Osteoblast (primary cell): ENCODE data around the gene SSBP2. TPM values are rescaled to one million over a fixed set of nuclear protein-coding genes. Genes with fewer than 3 reads are reported as not detected.

Experiments used
- DNase-seq: peaks from one replicate; pipeline ENCODE4 v3.0.0; 2011; ENCODE audit warnings: low spot score, mixed read lengths; ENCODE audit not compliant: insufficient read length; ENCODE audit errors: missing footprints
- H2AFZ ChIP-seq: 2 replicates; pipeline ENCODE4 v1.6.0; 2011; ENCODE audit warnings: mild to moderate bottlenecking, low read length
- H3K27ac ChIP-seq: 2 replicates; pipeline ENCODE4 v1.5.1; 2011; ENCODE audit warnings: mild to moderate bottlenecking, low read depth, low read length, moderate library complexity
- H3K27me3 ChIP-seq: 2 replicates; pipeline ENCODE4 v1.6.0; 2012; ENCODE audit warnings: mild to moderate bottlenecking, control low read depth, inconsistent platforms, low read length, moderate library complexity; ENCODE audit not compliant: insufficient read depth
- H3K36me3 ChIP-seq: 2 replicates; pipeline ENCODE4 v1.5.1; 2011; ENCODE audit warnings: mild to moderate bottlenecking, low read length, control low read depth, moderate library complexity; ENCODE audit not compliant: insufficient read depth
- H3K4me1 ChIP-seq: 2 replicates; pipeline ENCODE4 v1.5.1; 2011; ENCODE audit warnings: mild to moderate bottlenecking, low read length, control low read depth, moderate library complexity; ENCODE audit not compliant: insufficient read depth
- H3K4me2 ChIP-seq: 2 replicates; pipeline ENCODE4 v1.6.0; 2011; ENCODE audit warnings: mild to moderate bottlenecking, low read length; ENCODE audit not compliant: insufficient read depth
- H3K4me3 ChIP-seq: fragments of 200-600 bp; sonication (generic); 3 replicates; pipeline ENCODE4 v1.5.1; 2012; ENCODE audit warnings: mild to moderate bottlenecking, low read length, inconsistent platforms; ENCODE audit not compliant: insufficient read depth
- H3K79me2 ChIP-seq: 2 replicates; pipeline ENCODE4 v1.6.0; 2012; ENCODE audit warnings: mild to moderate bottlenecking, low read length, control low read depth, inconsistent platforms; ENCODE audit not compliant: insufficient read depth
- H3K9me3 ChIP-seq: 2 replicates; pipeline ENCODE4 v1.5.1; 2011; ENCODE audit warnings: low read depth, low read length, control low read depth
- H4K20me1 ChIP-seq: 2 replicates; pipeline ENCODE4 v1.6.0; 2012; ENCODE audit warnings: mild to moderate bottlenecking, low read length, control low read depth; ENCODE audit not compliant: insufficient read depth
- CTCF ChIP-seq: IDR thresholded peaks from 2 replicates; pipeline ENCODE4 v1.5.1; 2011; ENCODE audit warnings: mild to moderate bottlenecking, low read depth, low read length, moderate library complexity; ENCODE audit errors: extremely low read depth
- total RNA-seq: library from RNA; depleted of rRNA; stranded (reverse); fragments of >200 nt; gene quantifications from 2 replicates; pipeline ENCODE4 v1.2.3, GENCODE V29; 2012

The SSBP2 gene
- total RNA-seq, 1 donor = 18.1 TPM

DNA sequence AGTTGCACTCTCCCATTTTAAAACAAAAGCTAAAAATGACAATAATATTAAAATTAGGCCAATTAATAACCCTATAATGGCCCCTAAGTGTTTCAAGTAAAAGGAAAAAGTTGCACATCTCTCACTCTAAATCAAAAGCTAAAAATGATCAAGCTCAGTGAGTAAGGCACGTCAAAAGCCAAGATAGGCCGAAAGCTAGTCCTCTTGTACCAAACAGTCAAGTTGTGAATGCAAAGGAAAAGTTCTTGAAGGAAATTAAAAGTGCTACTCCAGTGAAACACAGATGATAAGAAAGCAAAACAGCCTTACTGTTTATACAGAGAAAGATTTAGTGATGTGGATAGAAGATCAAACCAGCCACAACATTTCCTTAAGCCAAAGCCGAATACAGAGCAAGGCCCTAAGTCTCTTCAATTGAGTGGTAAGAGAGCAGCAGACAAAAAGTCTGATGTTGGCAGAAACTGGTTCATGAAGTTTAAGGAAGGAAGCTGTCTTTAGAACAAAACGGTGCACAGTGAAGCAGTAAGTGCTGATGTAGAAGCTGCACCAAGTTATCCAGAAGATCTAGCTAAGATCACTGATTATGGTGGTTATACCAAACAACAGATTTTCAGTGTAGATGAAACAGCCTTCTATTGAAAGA is 212.9 kb downstream of the SSBP2 start:
- Histone ChIP-seq H3K4me1 (peaks cover 7% of the 10 kb centered on the region), H4K20me1 (no peaks in the 10 kb centered on the region), H3K27me3 (no peaks in the 10 kb centered on the region), H3K79me2 (no peaks in the 10 kb centered on the region), H3K4me2 (no peak overlapping the region), H3K36me3 (no peaks in the 10 kb centered on the region), H3K27ac (no peak overlapping the region), H2AFZ (no peak overlapping the region), H3K9me3 (no peaks in the 10 kb centered on the region), H3K4me3 (no peak overlapping the region)
- DNase-seq = no peak
- TF ChIP-seq CTCF = no peak

DNA sequence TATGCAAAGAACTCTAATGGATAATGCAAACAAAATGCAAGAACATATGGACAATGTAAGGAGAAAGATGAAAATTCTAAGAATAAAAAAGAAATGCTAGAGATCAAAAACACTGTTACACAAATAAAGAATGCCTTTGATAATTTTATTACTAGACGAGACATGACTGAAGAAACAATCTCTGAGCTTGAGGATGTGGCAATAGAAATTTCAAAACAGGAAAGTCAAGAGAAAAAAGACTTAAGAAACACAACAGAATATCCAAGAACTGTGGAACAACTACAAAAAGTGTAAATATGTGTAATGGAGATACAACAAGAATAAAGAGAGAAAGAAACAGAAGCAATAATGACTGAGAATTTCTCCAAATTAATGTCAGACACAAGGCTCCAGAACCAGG is 216.5 kb downstream of the SSBP2 start:
- DNase-seq = no peak
- no peak overlapping the region for H3K4me2 ChIP-seq

DNA sequence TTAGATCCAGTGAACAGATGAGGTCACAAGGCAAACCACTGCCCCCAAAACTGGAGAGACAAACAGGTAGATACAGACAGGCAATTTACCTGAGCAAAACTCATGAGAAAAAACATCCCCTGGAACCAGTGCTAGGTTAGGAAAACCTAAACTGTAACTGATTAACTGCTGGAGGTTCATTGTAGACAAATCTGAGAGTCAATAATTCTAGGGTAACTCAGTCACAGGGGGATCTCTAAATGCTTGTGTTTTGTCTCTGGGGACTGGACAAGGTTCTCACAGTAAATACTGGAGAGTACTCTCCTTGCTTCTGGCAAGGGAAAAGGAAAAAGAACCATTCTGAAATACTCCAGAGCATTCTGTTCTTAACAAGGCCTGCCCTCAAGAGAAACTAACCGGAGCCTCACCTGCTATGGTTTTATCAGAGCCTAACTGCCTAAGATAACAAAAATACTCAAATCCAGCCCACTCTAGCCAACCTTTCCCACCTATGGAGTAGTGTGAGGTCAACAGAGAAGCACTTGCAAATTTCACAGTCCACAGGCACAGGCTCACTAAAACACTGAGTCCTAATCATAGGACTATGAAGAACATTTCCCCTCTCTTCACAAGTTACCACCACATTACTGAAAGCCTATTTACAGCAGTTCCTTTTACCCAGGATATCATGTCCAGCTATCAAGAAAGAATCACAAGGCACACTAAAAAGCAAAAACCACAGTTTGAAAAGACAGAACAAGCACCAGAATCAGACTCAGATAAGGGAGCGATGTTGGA is 217.1 kb downstream of the SSBP2 start:
- Histone ChIP-seq H3K36me3 (no peaks in the 10 kb centered on the region), H2AFZ (no peak overlapping the region), H3K4me3 (no peak overlapping the region), H4K20me1 (no peaks in the 10 kb centered on the region), H3K79me2 (no peaks in the 10 kb centered on the region), H3K27ac (no peak overlapping the region), H3K27me3 (no peaks in the 10 kb centered on the region), H3K9me3 (no peaks in the 10 kb centered on the region), H3K4me2 (no peak overlapping the region), H3K4me1 (peaks cover 7% of the 10 kb centered on the region)
- no peak for DNase-seq
- no peak for TF ChIP-seq CTCF

More for the DNA sequence above, 216.5 kb downstream of the SSBP2 start:
- peaks cover 7% of the 10 kb centered on the region for H3K4me1 ChIP-seq
- no peaks in the 10 kb centered on the region for H3K9me3 ChIP-seq
- no peaks in the 10 kb centered on the region for H3K36me3 ChIP-seq
- H3K27ac ChIP-seq = no peak overlapping the region
- H3K4me3 ChIP-seq = no peak overlapping the region
- no peaks in the 10 kb centered on the region for H3K79me2 ChIP-seq
- TF ChIP-seq CTCF = no peak
- no peaks in the 10 kb centered on the region for H4K20me1 ChIP-seq
- H3K27me3 ChIP-seq = no peaks in the 10 kb centered on the region
- H2AFZ ChIP-seq = no peak overlapping the region

- Histone ChIP-seq H3K27me3 (no peaks in the 10 kb centered on the region), H3K36me3 (no peaks in the 10 kb centered on the region), H2AFZ (no peak overlapping the region), H3K4me2 (peak overlapping the region; percentile 40), H3K4me1 (peaks cover 7% of the 10 kb centered on the region), H3K9me3 (no peaks in the 10 kb centered on the region), H4K20me1 (no peaks in the 10 kb centered on the region), H3K79me2 (no peaks in the 10 kb centered on the region), H3K4me3 (no peak overlapping the region), H3K27ac (no peak overlapping the region)
- DNase-seq = no peak
- TF ChIP-seq CTCF = no peak
Measured at GRCh38 chr5:81530919-81531318, 220.0 kb downstream of the SSBP2 start.
